K562 (cell line): ENCODE results near the gene ZEB2. TPM values are rescaled to one million over a fixed set of nuclear protein-coding genes. Genes with fewer than 3 reads are reported as not detected.

Experiments
- ATAC-seq: fragments of 200-7000 bp; cut with Tn5 transposase; 3 replicates; pipeline ENCODE4 v1.9.1; 2020; ENCODE audit warnings: moderate library complexity
- BruUV-seq: library from RNA; stranded (reverse); fragments of 400-500 nt; replicated peaks from 2 replicates; lab custom pipeline; 2021; lab: Mats Ljungman, UMichigan
- CTCF ChIA-PET: fragments of 300-600 bp; formaldehyde crosslinking; extraction: SDS; loops from one replicate; lab custom pipeline; 2021; ENCODE audit warnings: low intra/inter-chr PET ratio; lab: Yijun Ruan, JAX
- POLR2A ChIA-PET: fragments of 300-600, 350-650 bp; sonication (Branson Sonifier 250); formaldehyde crosslinking; extraction: SDS; loops from one replicate; lab custom pipeline; 2021; ENCODE audit warnings: antibody characterized with exemption, inconsistent platforms; lab: Yijun Ruan, JAX
- DNase-seq, 4 experiments: peaks; one replicate each; pipeline versions ENCODE4 v3.0.0 to v3.0.0-alpha.2; 2011 to 2018; ENCODE audit warnings: low spot score in 3 of 4, mixed read lengths in 3 of 4; ENCODE audit errors: extremely low read depth in 1 of 4
- FAIRE-seq: peaks from 2 replicates; lab custom pipeline; 2011; peaks lifted over from hg19 to GRCh38; lab: Jason Lieb, UNC
- H2AFZ ChIP-seq: 2 replicates; pipeline ENCODE4 v1.6.0; 2011; ENCODE audit warnings: low read depth, low read length, control low read depth, inconsistent platforms
- H3K27ac ChIP-seq: fragments of 200-600 bp; 3 replicates; pipeline ENCODE4 v1.8.0; 2011; ENCODE audit warnings: low read depth, mild to moderate bottlenecking, control low read depth, inconsistent platforms, low read length, moderate library complexity, mixed read lengths; ENCODE audit errors: extremely low read depth
- H3K27me3 ChIP-seq, 2 experiments: fragments of 300-600 bp in 1 of 2; 2 replicates in 1 of 2; 3 replicates in 1 of 2; pipeline versions ENCODE4 v1.6.0 to v1.8.0; 2011; ENCODE audit warnings: inconsistent platforms in 2 of 2, low read length in 2 of 2, mild to moderate bottlenecking in 1 of 2, mixed read lengths in 1 of 2, moderate library complexity in 1 of 2; ENCODE audit not compliant: control insufficient read depth in 2 of 2, insufficient read depth in 2 of 2
- H3K36me3 ChIP-seq: fragments of 300-600 bp; 3 replicates; pipeline ENCODE4 v1.8.0; 2011; ENCODE audit warnings: mild to moderate bottlenecking, low read length, inconsistent platforms; ENCODE audit not compliant: control insufficient read depth, insufficient read depth
- H3K4me1 ChIP-seq, 2 experiments: fragments of 200-600 bp in 1 of 2; replicated peaks in 1 of 2; 2 replicates in 1 of 2; 3 replicates in 1 of 2; pipeline versions ENCODE4 v1.5.1 to v1.8.0; 2011; ENCODE audit warnings: inconsistent platforms in 2 of 2, low read length in 2 of 2, mild to moderate bottlenecking in 1 of 2, mixed read lengths in 1 of 2, moderate library complexity in 1 of 2; ENCODE audit not compliant: control insufficient read depth in 2 of 2, insufficient read depth in 2 of 2
- H3K4me2 ChIP-seq: 2 replicates; pipeline ENCODE4 v1.6.1; 2011; ENCODE audit warnings: low read length, control low read depth, inconsistent platforms, mixed read lengths; ENCODE audit not compliant: insufficient read depth
- H3K4me3 ChIP-seq: fragments of 200-600 bp; sonication (generic), shearing (Covaris generic); 2 replicates; pipeline ENCODE4 v1.5.1; 2016; ENCODE audit warnings: control low read depth, inconsistent platforms
- H3K79me2 ChIP-seq: fragments of 200-600 bp; 3 replicates; pipeline ENCODE4 v1.8.0; 2011; ENCODE audit warnings: low read length, inconsistent platforms; ENCODE audit not compliant: control insufficient read depth, insufficient read depth
- H3K9ac ChIP-seq, 2 experiments: 2 replicates each; pipeline versions ENCODE4 v1.6.0 to v1.6.1; 2011; ENCODE audit warnings: low read depth in 2 of 2, low read length in 2 of 2, control low read depth in 1 of 2, inconsistent platforms in 1 of 2, mild to moderate bottlenecking in 1 of 2, mixed read lengths in 1 of 2; ENCODE audit not compliant: insufficient read depth in 1 of 2
- H3K9me1 ChIP-seq: one replicate; pipeline ENCODE4 v1.6.0; 2011; ENCODE audit warnings: inconsistent platforms, mild to moderate bottlenecking, low read length, moderate library complexity; ENCODE audit not compliant: control insufficient read depth, insufficient read depth
- H3K9me3 ChIP-seq: replicated peaks from 2 replicates; pipeline ENCODE4 v1.5.1; 2011; ENCODE audit warnings: low read depth, low read length, inconsistent platforms; ENCODE audit not compliant: control insufficient read depth, insufficient read depth
- H4K20me1 ChIP-seq: replicated peaks from 2 replicates; pipeline ENCODE4 v1.6.1; 2011; ENCODE audit warnings: low read length, inconsistent platforms, mixed read lengths; ENCODE audit not compliant: control insufficient read depth, insufficient read depth
- KLF1 ChIP-seq: fragments of 450-650 bp; IDR thresholded peaks from 2 replicates; pipeline ENCODE4 v1.6.1; 2016; ENCODE audit warnings: missing genetic modification characterization, missing compliant biosample characterization
- MCM5 ChIP-seq: fragments of 450-650 bp; IDR thresholded peaks from 2 replicates; pipeline ENCODE4 v1.6.1; 2016; ENCODE audit warnings: low read depth
- RFX5 ChIP-seq: IDR thresholded peaks from 2 replicates; pipeline ENCODE4 v1.6.1; 2011; ENCODE audit warnings: low read depth, mild to moderate bottlenecking, improper control_type of control experiment, low read length
- SP1 ChIP-seq: sonication (generic); formaldehyde crosslinking; IDR thresholded peaks from 2 replicates; pipeline ENCODE4 v1.8.1; 2022; ENCODE audit warnings: mild to moderate bottlenecking, missing genetic modification reagents
- SRSF9 ChIP-seq: fragments of 200-400 bp; formaldehyde crosslinking; IDR thresholded peaks from 2 replicates; pipeline ENCODE4 v1.6.1; 2017; ENCODE audit warnings: low read depth, low read length, borderline replicate concordance
- YY1 ChIP-seq, 3 experiments: IDR thresholded peaks; 2 replicates each; pipeline ENCODE4 v1.6.1; 2011; ENCODE audit warnings: low read length in 2 of 3, mild to moderate bottlenecking in 2 of 3, moderate library complexity in 2 of 3, borderline replicate concordance in 1 of 3, control low read depth in 1 of 3, low read depth in 1 of 3; ENCODE audit not compliant: insufficient read depth in 3 of 3, insufficient replicate concordance in 2 of 3, control insufficient read depth in 1 of 3, insufficient read length in 1 of 3; ENCODE audit errors: extremely low read depth in 1 of 3
- WGBS: fragments of 100-300 bp; shearing (Covaris generic); methylation state at CpG from one replicate; pipeline ENCODE4 v1.1.6; 2016; ENCODE audit warnings: low coverage, mixed read lengths; ENCODE audit not compliant: insufficient coverage; ENCODE audit errors: missing lambda C conversion rate; 5-methylcytosine and 5-hydroxymethylcytosine counted together
- in situ Hi-C: fragments of 300-500 bp; cut with MboI; formaldehyde crosslinking; loops from 4 replicates; pipeline ENCODE4 v1.15.0; 2018; ENCODE audit warnings: inconsistent platforms, mixed read lengths
- intact Hi-C: fragments of 100-400 bp; cut with micrococcal nuclease; formaldehyde crosslinking; loops from 2 replicates; pipeline ENCODE4 v1.14.2; 2022
- polyA plus RNA-seq, 8 experiments: library from polyadenylated mRNA; depleted of rRNA in 4 of 8; stranded (reverse) in 5 of 8; unstranded in 3 of 8; fragments of >200 nt; fragmentation: Nextera tagmentation in 2 of 8; fragmentation: Illumina TruSeq in 1 of 8; extraction: Ambion mirVana in 2 of 8; extraction: Trizol in 1 of 8; gene quantifications; 2 replicates each; pipeline versions ENCODE4 v1.2.1 to v1.2.3, GENCODE V29; 2011 to 2014; ENCODE audit warnings: inconsistent platforms in 1 of 8, missing spikeins in 1 of 8
- total RNA-seq, 7 experiments: library from RNA; depleted of rRNA in 6 of 7; stranded (reverse); fragments of >200 nt in 6 of 7; fragmentation: Illumina TruSeq in 2 of 7; extraction: Trizol in 2 of 7; gene quantifications; 2 replicates each; pipeline versions ENCODE4 v1.2.1 to v1.2.3, GENCODE V29; 2011 to 2021; ENCODE audit warnings: low replicate concordance in 1 of 7

Gene ZEB2
- total and polyA plus RNA-seq, 9 of the 15 experiments (the other 6 are each of a cell fraction or from before 2014, with no cell fraction given), result 15.1 to 113 (median 72.3) TPM

- TF ChIP-seq SP1, result no peak
- TF ChIP-seq, all 486 proteins: peak for 39
Observed at GRCh38 chr2:144522897-144523595, 3.1 kb upstream of the ZEB2 start (continued).

GRCh38 chr2:144522176-144522896 is 2.4 kb upstream of the ZEB2 start:
- no TSS peak for BruUV-seq
- no peak for FAIRE-seq
- intact Hi-C loops (loop anchor here (5.0 to 10.0 kb wide), 6 partner anchors 140 to 522 kb away; no protein-coding TSS in a partner anchor), in situ Hi-C loops (loop anchor here (5.0 kb wide), 1 partner anchor 60 kb away; no protein-coding TSS in a partner anchor)
- Histone ChIP-seq H3K36me3 (no peaks in the 10 kb centered on the region; the same call in 2 of the 3 replicates), H2AFZ (peak overlapping the region; percentile 82), H3K9me3 (no peaks in the 10 kb centered on the region), H3K4me2 (peak overlapping the region; percentile 84), H3K4me3 (peak overlapping the region; percentile 52), H3K79me2 (peaks cover 44% of the 10 kb centered on the region), H4K20me1 (no peaks in the 10 kb centered on the region), H3K9ac (peak overlapping the region; percentile 65 to 86), H3K27ac (peak overlapping the region; percentile 73), H3K4me1 (peaks cover 9 to 23% of the 10 kb centered on the region in 2 experiments), H3K9me1 (no peaks in the 10 kb centered on the region), H3K27me3 (no peaks in the 10 kb centered on the region)
- TF ChIP-seq KLF1 (tag) (no peak), MCM5 (no peak), RFX5 (no peak), SRSF9 (no peak), YY1 (IDR thresholded peaks at IDR 0.05; ENCODE audit: borderline replicate concordance in 1 of 3, control insufficient read depth in 1 of 3, extremely low read depth in 1 of 3, insufficient read depth in 3 of 3, insufficient read length in 1 of 3, insufficient replicate concordance in 2 of 3, low read depth in 1 of 3, low read length in 2 of 3) (peak in 1 of 3 experiments; percentile 18)
- no peak for ATAC-seq
- CTCF ChIA-PET, result interaction anchor here (0.7 kb wide), 1 partner anchor 59 kb away, joined by 3 read pairs; no protein-coding TSS in a partner anchor
- POLR2A ChIA-PET, result interaction anchor here (0.7 to 1.7 kb wide), 4 partner anchors 12 to 514 kb away, joined by 3 to 8 read pairs (median 4); no protein-coding TSS in a partner anchor
- DNase-seq, result peak in 1 of 4 experiments; percentile 28
- 0% methylated on average over 3 of the region's 8 CpGs for WGBS
